ENCODE data around the gene SPOCD1.

The SPOCD1 gene

GRCh38 chr1:31797216-31797615 is 18.6 kb downstream of the SPOCD1 start:
- H3K4me3 ChIP-seq (ENCODE audit: low read length): peak overlapping the region; percentile 79
- no peak for DNase-seq (ENCODE audit: low read depth)
- TF ChIP-seq CTCF (conservative IDR thresholded peaks at IDR 0.05; ENCODE audit: low read depth, low read length): no peak

- H3K4me3 ChIP-seq (ENCODE audit: low read length): peak overlapping the region; percentile 79
- no peak for DNase-seq (ENCODE audit: low read depth)
- no peak for TF ChIP-seq CTCF (conservative IDR thresholded peaks at IDR 0.05; ENCODE audit: low read depth, low read length)
Measured at GRCh38 chr1:31796707-31797106, 19.1 kb downstream of the SPOCD1 start.

- peak; percentile 63 for DNase-seq (ENCODE audit: low read depth)
- TF ChIP-seq CTCF (conservative IDR thresholded peaks at IDR 0.05; ENCODE audit: low read depth, low read length): no peak
- peak overlapping the region; percentile 79 for H3K4me3 ChIP-seq (ENCODE audit: low read length)
Measured at GRCh38 chr1:31795801-31796621, 19.8 kb downstream of the SPOCD1 start.

DNA sequence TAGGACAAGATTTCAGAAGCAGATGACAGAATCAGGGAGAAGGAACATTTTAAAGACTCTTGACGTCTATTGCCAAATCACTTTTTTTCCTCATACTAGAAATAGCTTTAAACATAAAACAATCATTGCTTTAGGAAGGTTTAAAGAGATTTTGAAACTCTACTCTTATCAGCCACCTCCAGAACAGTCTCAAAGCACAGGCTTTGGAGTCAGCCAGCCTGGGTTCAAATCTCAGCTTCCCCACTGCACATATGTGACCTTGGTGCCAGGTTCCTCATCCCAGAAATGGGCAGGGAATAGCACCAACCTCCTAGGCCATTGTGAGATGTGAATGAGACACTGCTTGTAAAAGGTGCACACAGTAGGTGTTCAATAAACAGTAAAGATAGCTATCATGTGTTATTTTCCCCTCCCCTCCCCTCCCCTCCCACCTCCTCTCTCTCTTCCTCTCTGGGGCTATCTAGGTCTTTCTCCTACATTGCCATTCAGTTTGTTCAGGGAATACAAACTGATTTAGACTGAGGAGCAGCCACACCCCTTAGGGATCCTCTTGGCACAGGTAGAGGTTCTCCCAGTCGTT is 20.6 kb downstream of the SPOCD1 start:
- DNase-seq (ENCODE audit: low read depth): no peak
- no peak overlapping the region for H3K4me3 ChIP-seq (ENCODE audit: low read length)
- no peak for TF ChIP-seq CTCF (conservative IDR thresholded peaks at IDR 0.05; ENCODE audit: low read depth, low read length)

- H3K4me3 ChIP-seq (ENCODE audit: low read length): no peak overlapping the region
- no peak for TF ChIP-seq CTCF (conservative IDR thresholded peaks at IDR 0.05; ENCODE audit: low read depth, low read length)
- no peak for DNase-seq (ENCODE audit: low read depth)
Measured at GRCh38 chr1:31793586-31794285, 22.1 kb downstream of the SPOCD1 start.

- H3K4me3 ChIP-seq (ENCODE audit: low read length): no peak overlapping the region
- no peak for TF ChIP-seq CTCF (conservative IDR thresholded peaks at IDR 0.05; ENCODE audit: low read depth, low read length)
- no peak for DNase-seq (ENCODE audit: low read depth)
Measured at GRCh38 chr1:31793086-31793485, 22.7 kb downstream of the SPOCD1 start.

Data from retinal pigment epithelial cell (primary cell).